HG02678 (cell line): ENCODE results near the gene RPUSD3.
"Not testable (repeated sequence)": the region's sequence is repeated elsewhere in the genome, so short reads cannot be mapped to it uniquely, and the experiment has no call there.

Experiments
- ATAC-seq: cut with Tn5 transposase; IDR thresholded peaks from one replicate; pipeline ENCODE4 v1.9.1; 2021; ENCODE audit warnings: mild to moderate bottlenecking, moderate library complexity; ENCODE audit not compliant: unreplicated experiment

RPUSD3 gene, protein sequence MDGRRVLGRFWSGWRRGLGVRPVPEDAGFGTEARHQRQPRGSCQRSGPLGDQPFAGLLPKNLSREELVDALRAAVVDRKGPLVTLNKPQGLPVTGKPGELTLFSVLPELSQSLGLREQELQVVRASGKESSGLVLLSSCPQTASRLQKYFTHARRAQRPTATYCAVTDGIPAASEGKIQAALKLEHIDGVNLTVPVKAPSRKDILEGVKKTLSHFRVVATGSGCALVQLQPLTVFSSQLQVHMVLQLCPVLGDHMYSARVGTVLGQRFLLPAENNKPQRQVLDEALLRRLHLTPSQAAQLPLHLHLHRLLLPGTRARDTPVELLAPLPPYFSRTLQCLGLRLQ

DNA sequence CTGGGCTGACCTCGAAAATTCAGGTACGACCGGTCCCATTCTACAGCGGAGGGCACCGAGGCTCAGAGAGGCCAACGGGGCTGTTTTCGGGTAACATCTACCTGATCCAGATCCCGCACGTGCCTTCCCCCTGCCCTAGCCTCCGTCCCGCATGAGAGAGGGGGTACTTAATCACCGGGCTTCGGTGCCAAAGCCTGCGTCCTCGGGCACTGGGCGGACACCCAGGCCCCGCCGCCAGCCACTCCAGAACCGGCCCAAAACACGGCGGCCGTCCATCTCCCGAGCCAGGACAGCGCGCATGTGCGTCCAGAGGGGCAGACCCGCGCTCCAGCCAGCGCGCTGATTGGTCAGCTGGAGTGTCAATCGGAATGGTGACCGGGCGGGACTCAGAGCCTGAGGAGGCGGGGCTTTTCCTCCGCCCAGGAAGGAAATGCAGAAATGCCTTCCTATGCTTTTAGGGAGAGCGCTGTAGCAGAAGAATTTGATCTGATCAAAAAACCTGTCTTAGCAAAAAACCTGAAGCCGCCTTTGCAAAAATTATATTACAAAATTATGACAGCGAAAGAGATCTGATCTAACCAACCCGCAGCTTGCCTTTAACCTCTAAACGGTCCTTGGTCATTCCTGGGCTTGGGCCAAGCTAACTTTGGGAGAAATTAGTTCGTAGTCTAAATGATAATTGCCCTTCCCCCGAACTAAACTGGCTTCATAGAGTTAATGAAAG is at the start of gene RPUSD3:
TSS of gene RPUSD3 (minus strand) at position 294 of the 724 bp plus-strand sequence. CDS start at position 276, 18 bp downstream.
- peak; percentile 99 for ATAC-seq

DNA sequence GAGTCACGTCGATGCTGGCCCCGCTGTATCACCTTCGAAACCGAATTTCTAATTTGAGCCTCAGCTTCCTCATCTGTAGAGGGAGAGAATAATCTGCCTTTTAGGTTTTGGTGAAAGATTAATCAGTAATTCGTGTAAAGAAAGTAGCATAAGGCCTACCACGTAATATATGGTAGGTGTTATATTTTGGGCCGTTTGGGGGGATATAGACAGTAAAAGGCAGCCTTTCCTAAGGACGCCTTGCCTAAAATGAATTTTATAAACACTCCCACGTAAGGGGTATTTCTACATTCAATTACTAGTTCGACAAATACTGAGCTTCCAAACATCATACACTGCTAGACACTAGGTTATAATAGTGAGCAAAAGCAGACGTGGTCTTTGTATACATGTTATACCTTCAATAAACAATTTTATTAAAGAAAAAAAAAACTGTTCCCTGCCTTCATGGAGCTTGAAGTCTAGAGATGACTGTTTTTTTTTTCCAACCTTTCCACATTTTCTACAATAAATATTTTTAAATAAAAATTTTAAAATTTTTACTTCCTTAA is 47.3 kb upstream of the RPUSD3 start:
- ATAC-seq = no peak

DNA sequence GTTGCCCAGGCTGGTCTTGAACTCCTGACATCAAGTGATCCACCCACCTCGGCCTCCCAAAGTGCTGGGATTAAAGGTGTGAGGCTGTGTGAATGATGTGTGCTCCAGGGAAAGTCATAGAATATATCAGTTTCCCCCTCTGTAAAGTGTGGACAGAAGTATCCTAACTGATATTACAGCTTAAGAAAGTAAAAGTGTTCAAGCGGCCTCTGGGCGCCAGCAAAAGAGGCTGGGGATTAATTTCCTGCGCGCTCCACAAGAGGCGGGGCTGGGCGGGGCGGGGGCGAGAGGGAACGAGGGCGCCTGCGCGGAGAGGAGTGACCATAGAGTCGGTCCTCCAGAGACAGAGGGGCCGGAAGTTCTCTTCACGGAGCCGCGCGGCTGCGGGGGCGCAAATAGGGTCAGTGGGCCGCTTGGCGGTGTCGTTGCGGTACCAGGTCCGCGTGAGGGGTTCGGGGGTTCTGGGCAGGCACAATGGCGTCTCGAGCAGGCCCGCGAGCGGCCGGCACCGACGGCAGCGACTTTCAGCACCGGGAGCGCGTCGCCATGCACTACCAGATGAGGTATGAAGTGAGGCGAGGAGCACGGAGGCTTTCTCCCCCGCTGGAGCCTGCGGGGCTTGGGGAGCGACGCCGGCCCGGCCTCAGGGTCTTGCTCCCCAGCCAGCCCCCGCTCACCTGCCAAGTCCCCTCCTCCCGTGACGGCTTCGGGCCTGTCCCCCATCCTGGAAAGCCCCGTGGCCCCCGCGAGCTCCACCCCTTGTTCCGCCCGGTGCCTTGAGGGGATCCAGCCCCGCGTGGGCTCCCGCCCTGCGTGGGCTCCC is 46.7 kb upstream of the RPUSD3 start, which contains the start of gene JAGN1:
TSS of gene JAGN1 (plus strand) at position 362 of the 823 bp plus-strand sequence. CDS start at position 475, 113 bp downstream.
- ATAC-seq = peak; percentile 86

DNA sequence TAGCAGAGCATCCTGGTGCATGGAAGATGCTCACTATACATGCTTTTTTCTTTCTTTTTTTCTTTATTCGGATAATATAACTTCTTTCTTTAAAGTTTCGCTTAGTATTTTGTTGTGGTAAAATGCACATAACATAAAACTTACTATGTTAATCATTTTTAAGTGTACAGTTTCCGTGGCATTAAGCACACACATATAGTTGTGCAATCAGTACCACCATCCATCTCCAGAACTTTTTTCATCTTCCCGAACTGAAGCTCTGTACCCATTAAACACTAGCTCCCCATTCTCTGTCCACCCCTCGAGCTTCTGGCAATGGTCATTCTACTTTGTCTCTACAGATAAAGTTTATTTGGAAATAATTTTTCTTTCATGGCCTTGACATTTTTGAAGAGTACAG is 45.6 kb upstream of the RPUSD3 start:
- ATAC-seq = no peak

DNA sequence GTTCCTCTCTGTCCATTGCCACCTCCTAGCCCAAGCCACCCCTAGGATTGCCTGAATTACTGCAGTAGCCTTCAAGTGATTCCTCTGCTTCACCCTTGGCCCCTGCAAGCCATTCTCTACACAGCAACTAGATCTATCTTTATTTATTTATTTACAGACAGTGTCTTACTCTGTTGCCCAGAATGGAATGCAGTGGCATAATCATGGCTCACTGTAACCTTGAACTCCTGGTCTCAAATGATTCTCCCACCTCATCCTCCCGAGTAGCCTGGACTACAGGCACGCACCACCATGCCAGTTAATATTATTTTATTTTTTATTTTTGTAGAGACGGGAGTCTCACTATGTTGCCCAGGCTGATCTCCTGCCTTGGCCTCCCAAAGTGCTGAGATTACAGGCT is 44.7 kb upstream of the RPUSD3 start:
- ATAC-seq = no peak

DNA sequence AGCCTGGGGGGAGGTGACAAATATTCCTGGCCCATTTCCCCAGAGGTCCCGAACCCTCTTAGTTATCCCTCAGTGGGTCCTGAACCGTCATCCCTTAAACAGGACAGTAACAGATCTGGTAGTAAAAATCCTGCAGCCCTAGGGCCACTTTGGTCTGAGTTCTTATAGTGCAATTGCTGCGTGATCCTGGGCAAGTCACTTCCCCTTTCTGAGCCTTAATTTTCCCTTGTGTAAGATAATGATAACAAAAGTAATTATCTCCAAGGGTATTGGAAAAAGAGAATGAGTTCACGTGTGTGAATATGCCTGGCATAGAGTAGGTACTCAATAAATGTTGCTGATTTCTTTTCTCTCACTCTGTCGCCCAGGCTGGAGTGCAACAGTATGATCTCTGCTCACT is 43.7 kb upstream of the RPUSD3 start:
- ATAC-seq = no peak

DNA sequence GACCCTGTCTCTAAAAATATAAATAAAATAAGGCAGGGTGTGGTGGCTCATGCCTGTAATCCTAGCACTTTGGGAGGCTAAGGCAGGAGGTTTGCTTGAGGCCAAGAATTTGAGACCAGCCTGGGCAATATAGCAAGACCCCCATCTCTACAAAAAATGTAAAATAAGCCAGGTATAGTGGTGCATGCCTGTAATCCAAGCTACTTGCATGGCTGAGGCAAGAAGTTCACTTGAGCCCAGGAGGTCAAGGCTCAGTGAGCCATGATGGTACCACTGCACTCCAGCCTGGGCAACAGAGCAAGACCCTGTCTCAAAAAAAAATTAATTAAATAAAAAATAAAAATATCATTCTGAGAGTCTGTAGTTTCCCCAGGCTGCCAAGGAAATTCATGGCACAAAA is 42.5 kb upstream of the RPUSD3 start:
- no peak for ATAC-seq

DNA sequence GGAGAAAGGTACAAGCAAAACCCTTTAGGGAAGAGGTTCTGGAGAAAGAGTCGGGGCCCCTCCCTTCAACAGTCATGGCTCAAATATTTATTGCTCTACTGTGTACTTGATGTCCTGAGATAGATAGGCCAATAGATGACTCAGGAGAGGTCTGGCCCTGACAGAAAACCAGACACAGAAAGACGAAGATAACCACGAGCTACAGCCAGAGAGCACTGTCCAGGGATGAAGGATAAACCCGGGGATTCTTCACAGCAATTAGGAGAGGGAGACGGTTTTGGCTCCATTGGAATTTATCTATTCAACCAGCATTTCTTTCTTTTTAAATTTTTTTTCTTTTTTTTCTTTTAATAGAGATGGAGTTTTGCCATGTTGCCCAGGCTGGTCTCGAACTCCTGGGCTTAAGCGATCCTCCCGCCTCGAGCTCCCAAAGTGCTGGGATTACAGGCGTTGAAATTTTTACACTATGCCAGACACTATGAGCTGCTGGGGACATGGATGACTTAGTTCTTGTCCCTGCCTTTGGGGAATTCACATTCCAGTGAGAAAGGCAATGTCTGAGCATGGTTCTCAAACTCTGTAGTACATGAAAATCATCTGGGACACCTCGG is 40.9 kb upstream of the RPUSD3 start:
- ATAC-seq = no peak

DNA sequence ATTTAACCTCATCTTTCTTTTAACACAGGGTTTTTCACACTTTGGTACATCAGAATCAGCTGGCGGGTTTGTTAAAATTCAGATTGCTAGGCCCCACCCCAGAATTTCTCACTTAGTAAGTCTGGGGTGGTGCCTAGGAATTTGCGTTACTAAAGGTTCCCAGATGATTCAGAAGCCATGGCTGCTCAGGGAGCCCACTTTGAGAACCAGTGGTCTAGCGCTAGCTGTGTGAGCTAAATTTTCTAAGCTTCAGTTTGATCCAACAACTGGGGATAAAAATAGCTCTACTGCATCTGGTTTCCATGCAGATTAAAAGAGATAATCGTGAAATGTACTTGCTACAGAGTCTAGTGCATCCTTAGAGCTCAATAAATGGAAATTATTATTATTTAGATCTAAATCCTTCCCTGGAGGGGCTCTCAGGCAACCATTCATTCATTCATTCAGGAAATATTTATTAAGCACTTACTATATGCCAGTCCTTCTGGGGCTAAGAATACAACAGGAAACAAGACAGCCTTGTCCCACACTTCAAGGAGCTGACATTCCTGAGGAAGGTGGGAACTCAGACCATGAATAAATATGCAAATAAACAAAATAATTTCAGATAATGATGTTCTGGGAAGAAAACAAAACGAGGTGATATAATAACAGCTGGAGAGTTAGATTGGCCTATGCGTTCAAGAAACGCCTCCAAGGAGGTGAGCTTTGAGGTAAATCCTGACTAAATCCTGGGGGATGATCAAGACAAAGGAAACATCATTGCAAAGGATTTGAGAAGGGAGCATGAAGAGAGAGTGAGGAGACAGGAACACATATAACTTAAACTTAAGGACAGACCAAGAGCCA is 40.1 kb upstream of the RPUSD3 start:
- ATAC-seq = no peak

DNA sequence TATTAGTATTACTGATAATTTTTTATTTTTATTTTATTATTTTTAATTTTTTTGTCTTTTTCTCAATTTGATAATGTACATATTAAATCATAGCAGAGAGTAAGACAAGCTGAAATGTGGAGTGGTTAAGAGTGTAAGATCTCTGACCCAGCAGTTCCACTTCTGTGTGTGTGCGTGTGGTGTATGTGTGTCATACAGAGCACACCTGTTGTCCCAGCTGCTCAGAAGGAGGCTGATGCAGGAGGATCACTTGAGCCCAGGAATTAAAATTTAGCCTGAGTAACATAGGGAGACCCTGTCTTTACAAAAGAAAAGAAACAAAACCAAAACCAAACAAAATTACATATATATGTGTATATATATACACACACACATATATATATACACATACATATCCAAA is 37.6 kb upstream of the RPUSD3 start:
- ATAC-seq = no peak

DNA sequence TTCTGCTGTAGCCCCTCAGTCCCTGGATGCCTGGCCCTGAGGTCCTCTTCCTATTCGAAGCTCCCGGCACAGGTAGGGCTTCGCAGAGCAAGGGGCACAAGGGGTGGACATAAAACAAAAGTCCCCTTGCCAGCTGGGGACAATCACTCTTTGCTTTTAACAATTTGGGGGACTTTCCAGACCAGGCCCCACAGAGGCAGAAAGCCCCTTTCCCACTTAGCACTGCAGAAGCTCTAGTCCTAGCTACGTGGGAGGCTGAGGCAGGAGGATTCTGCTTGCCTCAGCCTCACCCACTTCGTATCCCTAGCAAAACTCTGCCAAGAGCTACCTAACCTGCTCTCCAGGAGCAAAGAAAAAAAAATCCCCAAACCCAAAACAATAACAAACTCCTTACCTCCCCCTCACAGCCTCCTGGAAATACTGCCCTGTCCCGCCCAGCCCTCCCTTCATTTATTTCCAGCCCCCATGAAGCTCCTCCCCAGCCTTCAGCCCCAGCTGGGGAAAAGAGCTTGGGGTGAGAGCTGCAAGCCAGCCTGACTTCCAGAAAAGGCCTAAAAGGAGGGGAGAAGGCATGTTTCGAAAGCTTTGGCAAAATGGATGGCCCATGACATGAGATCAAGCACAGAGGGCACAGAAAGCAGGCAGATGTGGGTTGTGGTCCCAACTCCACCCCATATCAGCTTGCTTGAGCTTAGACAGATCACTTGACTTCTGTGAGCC is 36.2 kb upstream of the RPUSD3 start, which contains the start of gene CIDEC:
TSS of gene CIDEC (minus strand) at position 424 of the 720 bp plus-strand sequence. CDS start 1,767 bp downstream, outside the sequence.
- no peak for ATAC-seq

DNA sequence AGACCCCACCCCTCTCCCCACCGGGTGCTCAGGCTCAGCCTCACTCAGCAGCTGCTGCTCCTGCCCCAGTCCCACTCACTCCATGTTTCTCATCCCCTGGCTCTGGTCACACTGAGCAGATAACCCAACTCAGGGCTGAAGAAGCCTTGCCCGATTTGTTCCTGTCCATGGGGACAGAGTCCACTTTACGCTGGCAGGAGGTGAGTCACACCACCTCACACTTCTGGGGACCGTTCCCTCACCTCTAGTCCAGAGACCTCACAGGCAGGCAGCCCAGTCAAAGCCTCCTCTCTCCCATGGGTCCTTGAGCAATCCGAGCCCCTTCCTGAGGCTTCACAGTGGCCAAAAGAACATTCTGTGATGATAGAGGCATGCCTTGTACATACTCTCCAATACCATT is 34.9 kb upstream of the RPUSD3 start:
- no peak for ATAC-seq

DNA sequence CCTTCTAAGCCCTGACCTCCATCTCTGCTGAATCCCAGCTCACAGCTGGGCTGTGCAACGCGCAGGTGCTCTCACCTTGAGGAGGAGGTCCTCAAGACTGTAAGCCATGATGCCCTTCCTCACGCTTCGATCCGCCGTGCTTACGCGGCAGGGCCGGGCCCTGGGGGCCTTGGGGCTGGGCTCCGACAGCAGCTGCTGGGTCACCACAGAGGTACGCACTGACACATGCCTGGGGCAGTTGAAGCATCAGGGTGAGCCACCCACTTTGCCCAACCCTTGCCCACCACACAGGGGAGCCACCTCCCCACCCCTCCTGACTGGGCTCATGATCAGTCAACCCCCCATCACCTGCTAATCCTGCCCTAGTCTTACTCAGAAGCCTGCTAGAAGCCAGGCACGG is 33.2 kb upstream of the RPUSD3 start:
- no peak for ATAC-seq

DNA sequence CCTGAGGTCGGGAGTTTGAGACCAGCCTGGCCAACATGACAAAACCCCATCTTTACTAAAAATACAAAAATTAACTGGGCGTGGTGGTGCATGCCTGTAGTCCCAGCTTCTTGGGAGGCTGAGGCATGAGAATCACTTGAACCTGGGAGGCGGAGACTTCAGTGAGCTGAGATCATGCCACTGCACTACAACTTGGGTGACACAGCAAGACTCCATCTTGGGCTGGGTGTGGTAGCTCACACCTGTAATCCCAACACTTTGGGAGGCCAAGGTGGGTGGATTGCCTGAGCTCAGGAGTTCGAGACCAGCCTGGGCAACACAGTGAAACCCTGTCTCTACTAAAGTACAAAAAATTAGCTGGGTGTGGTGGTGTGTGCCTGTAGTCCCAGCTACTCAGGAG is 32.4 kb upstream of the RPUSD3 start:
- not testable (repeated sequence) for ATAC-seq

DNA sequence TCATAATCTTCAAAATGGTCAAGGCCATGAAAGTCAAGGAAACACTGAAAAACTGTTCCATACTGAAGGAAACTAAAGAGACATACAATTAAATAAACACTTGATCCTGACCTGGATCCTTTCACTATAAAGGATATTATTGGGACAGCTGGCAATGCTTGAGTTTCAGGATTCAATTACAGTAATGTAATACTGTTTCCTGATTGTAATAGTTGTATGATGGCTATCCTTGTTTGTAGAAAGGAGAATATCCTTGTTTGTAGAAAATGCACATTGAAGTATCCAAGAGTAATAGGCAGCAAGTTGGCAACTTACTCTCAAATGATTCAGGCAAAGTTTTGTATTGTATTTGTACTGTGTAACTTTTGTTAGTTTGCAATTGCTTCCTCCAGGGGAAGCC is 31.6 kb upstream of the RPUSD3 start:
- ATAC-seq = no peak

DNA sequence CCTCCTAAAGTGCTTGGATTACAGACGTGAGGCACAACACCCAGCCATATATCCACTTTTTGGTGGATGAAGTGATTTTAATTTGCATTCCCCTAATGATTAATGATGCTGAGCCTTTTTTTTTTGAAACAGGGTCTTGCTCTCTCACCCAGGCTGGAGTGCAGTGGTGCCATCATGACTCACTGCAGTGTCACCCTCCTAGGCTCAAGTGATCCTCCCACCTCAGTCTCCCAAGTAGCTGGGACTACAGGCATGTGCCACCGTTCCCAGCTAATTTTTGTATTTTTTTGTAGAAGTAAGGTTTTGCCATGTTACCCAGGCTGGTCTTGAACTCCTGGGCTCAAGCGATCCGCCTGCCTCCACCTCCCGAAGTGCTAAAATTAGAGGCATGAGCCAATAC is 28.3 kb upstream of the RPUSD3 start:
- ATAC-seq = not testable (repeated sequence)

DNA sequence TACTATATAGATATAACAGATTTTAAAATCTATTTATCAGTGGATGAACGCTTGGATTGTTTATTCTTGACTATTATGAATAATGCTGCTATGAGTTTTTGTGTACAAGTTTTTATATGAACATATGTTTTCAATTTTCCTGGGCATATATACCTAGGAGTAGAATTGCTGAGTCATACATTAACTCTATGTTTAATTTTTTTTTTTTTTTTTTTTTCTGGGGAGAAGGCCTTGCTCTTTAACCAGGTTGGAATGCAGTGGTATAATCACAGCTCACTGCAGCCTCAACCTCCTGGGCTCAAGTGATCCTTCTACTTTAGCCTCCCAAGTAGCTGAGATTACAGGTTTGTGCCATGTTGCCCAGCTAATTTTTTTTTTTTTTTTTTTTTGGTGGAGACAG is 27.2 kb upstream of the RPUSD3 start:
- ATAC-seq = no peak

DNA sequence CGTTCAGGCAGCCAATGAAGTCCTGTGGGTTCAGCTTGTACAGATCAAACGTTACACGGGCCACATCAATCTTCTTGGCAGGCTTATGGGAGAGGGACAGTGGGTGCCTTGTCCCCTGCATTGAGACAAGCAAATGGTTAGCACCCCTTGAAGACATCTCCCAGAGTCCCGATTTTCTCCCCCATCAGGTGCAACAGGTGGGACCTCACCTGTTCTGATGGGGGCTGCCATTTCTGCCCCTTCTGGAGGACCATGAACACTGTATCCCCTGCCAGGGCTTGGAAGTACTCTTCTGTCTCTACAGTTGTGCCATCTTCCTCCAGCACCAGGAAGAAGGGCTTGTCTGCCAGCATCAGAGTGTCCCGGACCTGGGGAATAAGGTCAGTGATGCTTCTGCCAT is 26.1 kb upstream of the RPUSD3 start:
- ATAC-seq = no peak

DNA sequence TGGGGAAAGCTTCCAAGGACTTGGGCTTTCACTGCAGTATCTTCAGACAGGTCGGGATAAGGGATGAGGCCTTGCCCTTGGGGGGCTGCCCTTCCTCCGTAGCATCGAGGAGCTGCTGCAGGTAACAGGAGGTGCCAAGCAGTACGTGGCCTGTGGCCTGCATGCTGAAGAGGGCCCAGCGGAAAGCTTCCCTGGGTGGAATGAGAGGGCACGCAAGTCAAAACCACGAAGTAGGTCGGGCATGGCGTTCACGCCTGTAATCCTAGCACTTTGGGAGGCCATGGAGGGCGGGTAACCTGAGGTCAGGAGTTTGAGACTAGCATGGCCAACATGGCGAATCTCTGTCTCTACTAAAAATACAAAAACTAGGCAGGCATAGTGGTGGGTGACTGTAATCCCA is 23.3 kb upstream of the RPUSD3 start:
- ATAC-seq = no peak
